ENCODE results near the gene LPAR1. TPM values are rescaled to one million over a fixed set of nuclear protein-coding genes. Genes with fewer than 3 reads are reported as not detected.

Gene LPAR1
- total RNA-seq, 2 donors from 2014 or later: 20.2 to 48.2 TPM

DNA sequence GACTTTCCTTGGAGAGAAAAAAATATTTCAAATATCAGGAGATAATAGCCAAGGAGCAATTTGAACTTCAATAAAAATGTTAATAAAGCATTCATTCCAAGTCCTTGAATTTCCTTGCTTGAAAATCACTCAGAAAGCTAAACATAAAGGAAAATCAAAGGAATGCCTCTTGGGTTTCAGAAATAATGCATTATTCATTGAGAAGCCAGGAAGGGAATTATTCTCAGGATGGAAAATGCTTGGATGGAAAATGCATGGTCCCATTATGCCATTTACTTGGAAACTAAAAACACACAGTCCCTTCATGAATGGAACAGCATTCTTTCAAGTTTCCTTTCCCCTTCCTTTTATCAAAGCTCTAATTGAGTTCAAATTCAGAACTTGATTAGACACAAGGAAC lies 160.9 kb downstream of the LPAR1 start:
- H3K4me3 ChIP-seq: no peak overlapping the region
- H3K27me3 ChIP-seq: no peaks in the 10 kb centered on the region
- H3K27ac ChIP-seq: no peak overlapping the region
- H3K9me3 ChIP-seq: no peaks in the 10 kb centered on the region
- peaks cover 9% of the 10 kb centered on the region for H3K36me3 ChIP-seq
- DNase-seq (ENCODE audit: low spot score): no peak
- no peaks in the 10 kb centered on the region for H3K4me1 ChIP-seq
- TF ChIP-seq, protein P1, sequence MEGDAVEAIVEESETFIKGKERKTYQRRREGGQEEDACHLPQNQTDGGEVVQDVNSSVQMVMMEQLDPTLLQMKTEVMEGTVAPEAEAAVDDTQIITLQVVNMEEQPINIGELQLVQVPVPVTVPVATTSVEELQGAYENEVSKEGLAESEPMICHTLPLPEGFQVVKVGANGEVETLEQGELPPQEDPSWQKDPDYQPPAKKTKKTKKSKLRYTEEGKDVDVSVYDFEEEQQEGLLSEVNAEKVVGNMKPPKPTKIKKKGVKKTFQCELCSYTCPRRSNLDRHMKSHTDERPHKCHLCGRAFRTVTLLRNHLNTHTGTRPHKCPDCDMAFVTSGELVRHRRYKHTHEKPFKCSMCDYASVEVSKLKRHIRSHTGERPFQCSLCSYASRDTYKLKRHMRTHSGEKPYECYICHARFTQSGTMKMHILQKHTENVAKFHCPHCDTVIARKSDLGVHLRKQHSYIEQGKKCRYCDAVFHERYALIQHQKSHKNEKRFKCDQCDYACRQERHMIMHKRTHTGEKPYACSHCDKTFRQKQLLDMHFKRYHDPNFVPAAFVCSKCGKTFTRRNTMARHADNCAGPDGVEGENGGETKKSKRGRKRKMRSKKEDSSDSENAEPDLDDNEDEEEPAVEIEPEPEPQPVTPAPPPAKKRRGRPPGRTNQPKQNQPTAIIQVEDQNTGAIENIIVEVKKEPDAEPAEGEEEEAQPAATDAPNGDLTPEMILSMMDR (IDR thresholded peaks at IDR 0.05): no peak

DNA sequence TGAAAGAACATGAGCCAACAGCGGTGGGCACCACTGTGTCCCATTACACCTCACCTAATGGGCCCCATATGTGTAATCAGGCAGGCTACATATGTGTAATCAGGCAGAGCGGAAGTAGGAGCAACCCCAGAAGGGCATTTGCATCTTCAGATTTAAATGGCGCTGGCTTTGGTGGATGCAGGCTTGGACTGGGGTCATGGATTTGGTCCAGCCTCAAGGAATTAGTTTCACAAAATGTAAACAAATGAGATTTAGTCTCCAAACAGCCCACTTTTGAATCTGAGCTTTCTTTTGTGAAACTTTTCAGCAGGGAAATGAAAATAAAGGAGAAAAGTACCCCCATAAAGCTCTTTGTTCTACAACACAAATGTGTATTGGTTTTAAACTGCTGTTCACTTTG lies 161.3 kb downstream of the LPAR1 start:
- no peak for DNase-seq (ENCODE audit: low spot score)
- Histone ChIP-seq H3K36me3 (peaks cover 9% of the 10 kb centered on the region), H3K27ac (no peak overlapping the region), H3K9me3 (no peaks in the 10 kb centered on the region), H3K27me3 (no peaks in the 10 kb centered on the region), H3K4me1 (no peaks in the 10 kb centered on the region), H3K4me3 (no peak overlapping the region)
- TF ChIP-seq, protein P1 (IDR thresholded peaks at IDR 0.05): no peak

DNA sequence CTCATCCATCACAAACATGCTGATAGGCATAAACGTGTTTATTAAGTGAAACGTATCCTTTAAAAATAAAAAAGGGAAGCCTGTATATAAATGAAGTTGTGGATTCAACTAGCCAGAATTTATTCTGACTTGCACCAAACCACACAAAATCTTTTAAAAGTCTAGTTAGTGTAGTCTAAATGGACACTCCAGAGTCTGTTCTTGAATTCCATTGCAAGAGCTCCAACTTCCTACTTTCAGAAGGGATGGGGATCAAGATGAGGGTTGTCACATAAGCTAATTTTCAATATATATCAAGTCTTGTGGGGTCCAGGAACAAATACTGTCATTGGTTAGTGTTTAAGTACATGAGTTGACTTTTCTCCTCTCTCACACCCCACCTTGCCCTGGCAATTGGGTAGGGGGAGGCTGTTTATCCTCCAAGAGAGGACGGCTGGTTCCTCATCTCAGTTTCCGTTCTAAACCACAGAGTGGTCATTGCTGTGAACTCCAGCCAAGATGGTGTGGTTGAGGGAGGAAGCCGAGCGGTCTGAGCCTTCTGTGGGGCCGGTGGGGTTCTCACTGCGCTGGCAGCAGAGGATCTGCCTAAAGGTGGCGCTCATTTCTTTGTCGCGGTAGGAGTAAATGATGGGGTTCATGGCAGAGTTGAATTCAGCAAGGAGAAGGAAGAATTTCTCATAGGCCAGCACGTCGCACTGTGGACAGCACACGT lies 163.2 kb downstream of the LPAR1 start:
- Histone ChIP-seq H3K27ac (no peak overlapping the region), H3K9me3 (no peaks in the 10 kb centered on the region), H3K4me3 (no peak overlapping the region), H3K27me3 (no peaks in the 10 kb centered on the region), H3K4me1 (no peaks in the 10 kb centered on the region), H3K36me3 (peaks cover 9% of the 10 kb centered on the region)
- peak; percentile 60 for DNase-seq (ENCODE audit: low spot score)
- TF ChIP-seq, protein P1 (IDR thresholded peaks at IDR 0.05): no peak

DNA sequence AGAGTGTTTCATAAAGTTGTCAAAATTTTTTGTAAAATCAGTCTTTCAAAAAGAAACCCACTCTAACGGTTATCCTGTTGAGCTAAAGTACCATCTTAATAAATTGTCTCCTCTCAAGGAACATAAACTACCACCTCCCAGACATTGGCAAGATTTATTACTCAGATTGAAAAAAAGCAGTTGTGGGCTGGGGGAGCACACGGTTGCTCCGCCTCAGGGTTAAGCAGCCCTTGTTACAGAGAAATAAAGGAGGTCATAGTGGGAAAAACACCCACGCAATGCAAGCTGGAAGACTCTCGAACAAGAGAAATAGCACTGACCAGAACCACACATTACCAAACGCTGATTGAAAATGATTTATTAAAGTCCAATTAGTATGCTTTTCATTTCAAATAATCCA lies 165.3 kb downstream of the LPAR1 start:
- Histone ChIP-seq H3K27ac (no peak overlapping the region), H3K36me3 (peaks cover 9% of the 10 kb centered on the region), H3K9me3 (no peaks in the 10 kb centered on the region), H3K4me1 (no peaks in the 10 kb centered on the region), H3K4me3 (no peak overlapping the region), H3K27me3 (no peaks in the 10 kb centered on the region)
- TF ChIP-seq, protein P1 (IDR thresholded peaks at IDR 0.05): no peak
- DNase-seq (ENCODE audit: low spot score): no peak

DNA sequence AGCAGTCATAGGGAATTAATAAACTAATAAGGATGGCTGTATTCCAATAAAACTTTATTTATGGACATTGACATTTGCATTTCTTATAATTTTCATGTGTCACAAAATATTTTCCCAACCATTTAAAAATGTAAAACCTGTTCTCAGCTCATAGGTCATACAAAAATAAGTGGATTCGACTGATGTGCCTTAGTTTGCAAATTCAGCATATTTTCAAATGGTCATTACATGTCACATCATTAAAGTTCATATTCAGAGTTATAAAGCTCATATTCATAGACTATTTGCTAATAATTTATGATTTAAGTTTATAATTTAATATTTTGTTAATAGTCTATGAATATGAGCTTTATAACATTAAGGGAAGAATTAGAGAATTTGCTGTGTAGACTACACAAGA lies 166.5 kb downstream of the LPAR1 start:
- no peak for DNase-seq (ENCODE audit: low spot score)
- Histone ChIP-seq H3K4me1 (no peaks in the 10 kb centered on the region), H3K4me3 (no peak overlapping the region), H3K36me3 (peaks cover 9% of the 10 kb centered on the region), H3K27ac (no peak overlapping the region), H3K9me3 (no peaks in the 10 kb centered on the region), H3K27me3 (no peaks in the 10 kb centered on the region)
- TF ChIP-seq, protein P1 (IDR thresholded peaks at IDR 0.05): no peak

DNA sequence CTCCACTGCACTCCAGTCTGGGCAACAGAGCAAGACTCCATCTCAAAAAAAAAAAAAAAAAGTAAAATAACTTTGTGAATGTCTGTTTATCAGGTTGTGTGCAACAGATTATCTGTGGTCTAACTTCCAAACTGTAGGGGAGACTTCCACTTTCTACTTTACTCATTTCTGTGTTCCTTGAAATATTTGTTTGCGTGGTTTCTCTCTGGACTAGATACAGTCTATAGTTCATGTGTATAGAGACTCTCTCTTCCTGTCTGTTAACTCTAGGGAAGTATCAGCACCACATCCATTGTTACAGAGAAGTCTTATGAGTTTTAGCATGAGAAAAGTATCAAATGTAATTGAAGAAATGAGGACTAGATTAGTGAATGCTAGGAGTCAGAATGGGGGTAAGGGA lies 168.3 kb downstream of the LPAR1 start:
- H3K4me3 ChIP-seq: no peak overlapping the region
- no peaks in the 10 kb centered on the region for H3K9me3 ChIP-seq
- TF ChIP-seq, protein P1 (IDR thresholded peaks at IDR 0.05): no peak
- peaks cover 3% of the 10 kb centered on the region for H3K36me3 ChIP-seq
- no peaks in the 10 kb centered on the region for H3K27me3 ChIP-seq
- DNase-seq (ENCODE audit: low spot score): no peak
- H3K27ac ChIP-seq: no peak overlapping the region
- H3K4me1 ChIP-seq: no peaks in the 10 kb centered on the region
